HG02840 (cell line): Measurements from ENCODE around the gene REM1.
"Not testable (repeated sequence)": the region's sequence is repeated elsewhere in the genome, so short reads cannot be mapped to it uniquely, and the experiment has no call there.

Experiments
- ATAC-seq: cut with Tn5 transposase; IDR thresholded peaks from one replicate; pipeline ENCODE4 v1.9.1; 2021; ENCODE audit warnings: mild to moderate bottlenecking, moderate library complexity, moderate number of reproducible peaks; ENCODE audit not compliant: unreplicated experiment, low FRiP score

The REM1 gene

DNA sequence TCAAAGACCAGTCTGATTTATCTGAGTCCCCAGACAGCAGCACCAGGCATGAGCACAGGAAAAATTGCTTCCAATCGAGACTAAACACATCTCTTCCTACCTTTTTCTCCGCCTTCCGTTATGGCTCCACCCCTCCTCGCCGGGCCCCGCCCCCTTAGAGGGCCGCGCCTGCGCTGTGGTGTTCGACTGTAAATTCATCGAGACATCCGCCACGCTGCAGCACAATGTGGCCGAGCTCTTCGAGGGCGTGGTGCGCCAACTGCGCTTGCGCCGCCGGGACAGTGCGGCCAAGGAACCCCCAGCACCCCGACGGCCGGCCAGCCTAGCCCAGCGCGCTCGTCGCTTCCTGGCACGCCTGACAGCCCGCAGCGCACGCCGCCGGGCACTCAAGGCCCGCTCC, 8.9 kb downstream of the REM1 start:
- ATAC-seq, result no peak

DNA sequence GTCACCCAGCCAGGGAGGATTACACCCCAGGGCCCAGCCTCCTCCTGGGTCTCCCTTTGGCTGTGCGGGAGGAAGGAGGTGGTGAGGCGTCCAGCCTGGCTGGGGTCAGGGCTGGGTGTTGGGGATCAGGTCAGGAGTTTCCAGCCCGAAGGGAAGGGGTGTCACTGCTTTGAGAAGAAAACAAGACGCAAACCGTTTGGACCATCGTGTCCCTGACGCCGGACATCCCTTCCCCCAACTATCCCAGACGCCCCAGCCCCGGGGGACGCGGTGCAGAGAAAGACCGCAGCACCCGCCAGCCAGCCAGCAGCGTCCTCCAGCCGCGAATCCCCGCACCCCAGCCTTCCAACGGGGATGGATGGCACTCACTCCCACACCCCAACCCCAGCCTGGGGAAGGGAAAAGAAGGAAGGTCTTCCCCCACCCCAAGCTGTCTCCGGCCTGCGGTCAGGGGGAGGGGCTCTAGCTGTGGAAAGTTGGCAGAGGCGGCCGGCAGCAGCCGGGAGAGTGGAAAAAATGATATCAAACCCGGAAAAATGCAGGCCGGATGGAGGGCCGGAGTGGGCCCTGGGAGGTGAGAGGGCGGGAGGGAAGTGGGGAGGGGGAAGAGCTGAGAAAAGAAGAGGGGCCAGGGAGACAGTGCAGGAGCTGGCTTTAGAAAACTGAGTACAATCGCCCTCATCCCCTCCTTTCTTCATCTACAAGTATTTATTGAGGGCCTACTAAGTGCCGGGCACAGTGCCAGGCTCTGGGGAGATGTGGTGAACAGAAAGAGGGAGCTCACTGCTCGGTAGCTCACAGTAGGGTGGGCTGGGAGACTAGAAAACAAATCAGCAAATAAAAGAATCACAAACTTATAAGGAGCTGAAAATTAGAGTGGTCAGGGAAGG, 10.6 kb downstream of the REM1 start:
- no peak for ATAC-seq

DNA sequence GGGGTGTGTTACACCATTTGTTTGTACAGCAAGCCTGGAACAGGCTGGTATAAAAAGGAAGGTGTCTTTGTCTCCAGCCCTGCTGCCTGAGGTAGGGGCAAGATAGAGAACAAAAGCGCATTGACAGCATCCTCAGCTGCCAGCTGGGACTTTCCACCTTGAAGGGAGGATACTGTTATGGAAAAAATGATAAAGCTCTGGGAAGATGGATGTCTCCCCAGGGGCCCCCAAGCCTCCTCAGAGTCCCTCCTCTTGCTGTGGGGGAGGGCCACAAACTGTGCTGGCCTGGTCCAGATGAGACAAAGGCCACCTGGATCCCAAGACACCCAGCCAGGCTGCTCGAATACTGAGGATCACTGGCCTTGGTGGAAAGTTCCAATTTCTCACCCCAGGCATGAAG, 13.0 kb downstream of the REM1 start:
- no peak for ATAC-seq

DNA sequence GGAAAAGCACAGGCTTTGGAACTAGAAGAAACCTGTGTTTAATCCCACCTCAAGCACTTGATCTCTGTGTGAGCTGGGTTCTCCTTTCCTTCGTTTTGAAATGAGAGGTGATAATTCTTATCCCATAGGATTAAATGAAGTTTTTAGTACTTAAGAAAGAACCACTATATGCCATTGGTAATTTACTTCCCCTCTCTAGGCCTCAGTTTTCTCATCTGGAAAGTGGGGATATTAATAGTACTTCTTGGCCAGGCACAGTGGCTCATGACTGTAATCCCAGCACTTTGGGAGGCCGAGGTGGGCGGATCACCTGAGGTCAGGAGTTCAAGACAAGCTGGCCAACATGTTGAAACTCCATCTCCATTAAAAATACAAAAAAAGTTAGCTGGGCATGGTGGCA, 14.1 kb downstream of the REM1 start:
- no peak for ATAC-seq

DNA sequence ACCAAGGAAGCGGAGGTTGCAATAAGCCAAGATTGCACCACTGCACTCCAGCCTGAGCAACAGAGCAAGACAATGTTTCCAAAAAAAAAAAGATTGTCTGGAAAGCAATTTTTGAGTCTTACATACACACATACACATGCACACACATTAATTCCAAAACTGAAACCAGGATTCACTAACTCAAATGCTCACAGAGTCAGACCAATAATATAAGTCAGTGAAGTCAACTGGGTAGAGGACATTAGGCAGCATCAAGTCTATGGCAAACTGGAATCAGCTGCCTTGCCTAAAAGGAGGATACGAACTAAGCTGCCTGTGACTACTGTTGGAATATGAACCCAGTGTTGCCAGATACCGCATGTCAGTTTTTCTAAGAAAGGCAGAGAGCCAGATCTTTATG, 15.7 kb downstream of the REM1 start:
- no peak for ATAC-seq

DNA sequence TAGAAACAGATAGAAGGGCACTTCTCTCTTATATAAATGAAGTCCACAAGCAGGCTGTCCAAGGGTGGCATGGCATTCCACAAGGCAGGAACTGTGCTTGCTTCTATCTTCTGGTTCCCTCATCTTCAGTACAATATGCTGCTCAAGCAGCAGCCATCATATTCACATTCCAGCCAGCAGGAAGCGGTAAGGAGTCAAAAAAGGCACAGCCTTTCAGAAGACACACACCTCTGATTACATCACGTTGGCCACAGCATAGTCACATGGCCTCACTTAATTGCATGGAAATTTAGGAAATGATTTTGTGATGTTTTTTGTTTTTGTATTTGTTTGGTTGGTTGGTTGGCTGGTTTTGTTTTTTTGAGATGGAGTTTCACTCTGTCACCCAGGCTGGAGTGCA, 19.0 kb downstream of the REM1 start:
- no peak for ATAC-seq

DNA sequence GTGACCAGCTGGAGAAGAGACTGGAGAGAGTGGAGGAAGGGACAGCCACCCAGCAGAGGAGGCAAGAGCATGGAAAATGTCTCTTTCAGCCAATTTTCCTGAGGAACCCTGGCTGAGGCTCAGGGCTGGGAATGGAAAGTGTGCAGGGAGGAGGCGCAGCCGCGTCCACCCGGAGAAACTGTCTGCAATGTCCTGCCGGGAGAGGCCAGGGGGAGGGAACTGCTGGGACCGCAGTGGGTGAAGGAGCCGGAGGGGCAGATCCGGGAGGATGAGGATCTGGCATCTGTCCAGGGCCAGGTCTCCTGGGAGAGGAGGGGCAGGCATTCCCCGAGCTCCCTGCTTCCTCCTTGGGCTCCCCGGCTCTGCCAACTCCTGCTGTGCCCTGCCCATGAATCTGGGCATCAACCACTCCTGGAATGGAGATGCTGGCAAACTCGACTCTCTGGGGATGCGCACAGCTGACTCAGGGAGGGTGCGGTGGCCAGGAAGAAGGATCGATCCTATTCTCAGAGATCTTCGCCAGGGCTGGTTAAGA, 21.7 kb downstream of the REM1 start:
- no peak for ATAC-seq

DNA sequence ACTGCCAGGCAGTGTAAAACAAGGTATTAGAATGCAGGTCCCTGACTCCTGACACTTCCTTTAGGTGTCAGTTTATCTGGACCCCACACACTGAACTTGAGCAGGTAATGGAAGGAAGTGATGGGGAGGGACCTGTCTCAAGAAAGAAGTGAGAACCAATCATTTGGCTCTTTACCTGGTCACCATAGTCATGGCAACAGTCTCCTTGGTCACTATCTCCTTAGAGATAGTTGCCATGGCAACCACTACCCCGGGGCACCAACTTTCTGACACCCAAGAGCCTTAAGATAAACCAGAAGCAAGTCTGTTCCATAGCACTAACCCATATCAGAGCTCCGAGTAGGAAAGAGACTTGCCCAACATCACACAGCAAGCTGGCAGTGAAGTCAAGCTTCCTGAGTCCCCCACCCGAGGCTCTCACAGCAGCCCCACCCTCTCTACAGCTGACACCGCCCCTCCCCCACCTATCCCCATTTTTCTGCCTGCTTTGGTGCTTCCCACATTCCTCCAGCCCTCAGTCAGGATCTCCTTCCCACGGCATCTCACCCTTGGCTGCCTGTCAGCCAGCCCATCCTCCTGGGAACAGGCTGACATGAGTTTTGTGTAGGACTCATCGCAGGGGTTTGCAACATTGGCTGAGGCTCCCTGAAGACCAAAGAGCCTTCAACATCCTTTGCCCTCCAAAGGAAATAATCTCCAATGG, 22.9 kb downstream of the REM1 start:
- ATAC-seq, result no peak

DNA sequence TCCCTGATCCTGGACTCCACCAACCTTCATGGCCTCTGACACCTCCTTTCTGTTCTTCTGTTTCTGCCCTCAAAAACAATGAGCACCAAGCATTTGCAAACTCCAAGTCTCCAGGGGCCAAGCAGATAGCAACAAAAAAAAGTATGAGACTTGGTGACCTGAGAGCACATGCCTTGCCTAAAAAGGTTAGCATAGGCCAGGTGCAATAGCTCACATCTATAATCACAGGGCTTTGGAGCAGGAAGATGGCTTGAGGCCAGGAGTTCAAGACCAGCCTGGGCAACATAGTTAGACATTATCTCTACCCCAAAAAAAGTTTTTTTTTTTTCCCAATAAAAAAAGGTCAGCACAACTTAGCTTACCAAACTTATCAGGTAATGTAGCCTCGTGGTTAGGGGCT, 25.4 kb downstream of the REM1 start:
- no peak for ATAC-seq

DNA sequence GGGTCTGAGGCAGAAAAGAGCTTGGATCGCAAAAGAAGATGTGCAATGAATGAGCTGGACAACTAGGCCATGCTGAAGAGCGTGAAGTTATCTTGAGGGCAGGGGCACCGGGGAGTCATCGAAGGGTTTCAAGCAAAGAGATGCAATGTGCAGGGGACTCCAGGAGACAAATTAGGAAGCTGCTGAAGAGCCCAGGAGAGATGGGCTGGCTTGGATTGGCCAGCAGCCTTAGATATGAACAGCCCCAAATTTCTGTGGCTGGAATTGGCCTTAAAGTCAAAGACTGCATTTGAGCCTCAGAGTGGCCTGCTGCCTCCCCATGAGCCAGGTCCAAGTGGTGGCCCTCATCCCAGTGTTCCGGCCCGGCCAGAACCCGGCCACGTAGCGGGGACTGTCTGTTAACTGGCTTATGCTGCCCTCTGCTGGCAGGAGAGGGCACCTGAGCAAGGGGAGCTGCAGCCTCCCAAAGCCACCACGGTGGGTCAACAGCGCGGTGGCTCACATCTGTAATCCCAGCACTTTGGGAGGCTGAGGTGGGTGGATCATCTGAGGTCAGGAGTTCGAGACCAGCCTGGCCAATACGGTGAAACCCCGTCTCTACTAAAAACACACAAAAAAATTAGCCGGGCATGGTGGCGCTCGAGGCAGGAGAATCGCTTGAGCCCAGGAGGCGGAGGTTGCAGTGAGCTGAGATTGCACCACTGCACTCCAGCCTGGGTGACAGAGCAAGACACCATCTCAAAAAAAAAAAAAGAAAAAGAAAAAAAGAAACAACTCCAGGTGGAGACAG, 28.0 kb downstream of the REM1 start:
- peak; percentile 80 for ATAC-seq

DNA sequence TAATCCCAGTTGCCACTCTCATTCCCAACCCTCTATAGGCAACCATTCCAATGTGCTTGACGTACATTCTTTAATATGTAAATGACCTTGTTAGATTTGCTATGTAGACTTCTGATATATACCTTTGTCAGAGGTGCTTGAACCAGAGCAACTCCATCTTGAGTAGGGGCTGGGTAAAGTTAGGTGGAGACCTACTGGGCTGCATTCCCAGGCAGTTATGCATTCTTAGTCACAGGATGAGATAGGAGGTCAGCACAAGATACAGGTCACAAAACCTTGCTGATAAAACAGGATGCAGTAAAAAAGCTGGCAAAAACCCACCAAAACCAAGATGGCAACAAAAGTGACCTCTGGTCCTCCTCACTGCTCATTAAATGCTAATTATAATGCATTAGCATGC, 30.8 kb downstream of the REM1 start:
- no peak for ATAC-seq

DNA sequence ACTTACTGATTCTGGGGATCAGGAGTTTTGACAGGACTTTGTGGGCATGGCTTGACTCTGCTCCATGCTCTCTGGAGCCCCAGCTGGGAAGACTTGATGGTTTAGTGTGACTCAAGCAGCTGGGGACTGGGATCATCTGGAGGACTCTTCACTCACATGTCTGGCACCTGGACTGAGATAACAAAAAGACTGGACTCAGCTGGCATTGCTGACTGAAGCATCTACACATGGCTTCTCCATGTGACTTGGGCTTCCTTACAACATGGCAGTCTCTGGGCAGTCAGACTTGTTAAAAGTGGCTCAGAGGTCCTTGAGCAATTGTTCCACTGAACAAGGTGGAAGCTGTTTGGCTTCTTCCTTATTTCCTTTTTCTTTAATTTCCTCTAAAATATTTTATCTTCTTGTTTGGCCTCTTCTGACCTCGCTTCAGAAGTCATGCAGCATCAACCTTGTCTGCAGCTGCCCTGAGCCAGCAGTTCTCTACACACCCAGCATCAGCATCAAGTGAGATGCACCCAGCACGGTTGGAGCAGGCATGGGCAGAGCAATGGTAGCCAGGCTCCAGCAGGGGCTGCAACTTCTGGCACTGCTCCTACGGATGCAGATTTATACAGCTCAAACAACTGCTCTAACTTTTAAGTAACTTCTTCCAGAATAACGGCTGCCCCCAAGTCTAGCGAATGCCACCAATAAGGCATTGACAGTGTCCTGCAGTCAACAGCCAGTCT, 33.6 kb downstream of the REM1 start:
- ATAC-seq, result no peak

DNA sequence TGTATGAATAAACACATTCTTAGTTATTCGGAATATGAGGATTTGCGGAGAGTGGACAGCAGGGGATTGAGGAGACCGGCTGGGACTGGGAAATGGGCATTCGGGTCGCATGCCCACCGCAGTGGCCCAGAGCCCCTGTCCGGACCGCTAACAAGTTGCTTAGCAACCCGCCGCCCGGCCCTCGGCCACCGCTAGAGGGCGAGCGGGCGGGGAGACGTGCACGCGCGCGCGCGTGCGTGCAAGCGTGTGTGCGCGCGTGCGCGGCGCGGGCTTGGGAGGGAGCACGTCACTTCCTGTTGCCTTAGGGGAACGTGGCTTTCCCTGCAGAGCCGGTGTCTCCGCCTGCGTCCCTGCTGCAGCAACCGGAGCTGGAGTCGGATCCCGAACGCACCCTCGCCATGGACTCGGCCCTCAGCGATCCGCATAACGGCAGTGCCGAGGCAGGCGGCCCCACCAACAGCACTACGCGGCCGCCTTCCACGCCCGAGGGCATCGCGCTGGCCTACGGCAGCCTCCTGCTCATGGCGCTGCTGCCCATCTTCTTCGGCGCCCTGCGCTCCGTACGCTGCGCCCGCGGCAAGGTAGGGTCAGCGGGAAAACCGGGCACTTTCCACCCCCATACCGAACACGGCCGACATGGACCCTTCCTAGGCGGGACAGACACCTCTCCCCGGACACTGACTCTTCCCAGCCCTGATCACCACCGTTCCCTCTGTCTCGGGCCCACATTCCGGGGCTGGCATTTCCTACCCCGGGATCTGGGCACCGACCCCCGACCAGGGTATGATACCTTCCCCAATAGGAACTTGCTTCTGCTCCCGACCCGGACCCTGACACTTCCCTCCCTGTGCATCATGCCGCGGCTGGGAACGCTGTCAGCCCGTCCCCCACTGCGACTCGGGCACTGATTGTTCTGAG, 39.3 kb downstream of the REM1 start, which contains the start of gene HM13:
Gene HM13 (plus strand): TSS at position 289 of the 918 bp plus-strand sequence. CDS start 110 bp downstream, at position 399.
- ATAC-seq, result peak; percentile 88

DNA sequence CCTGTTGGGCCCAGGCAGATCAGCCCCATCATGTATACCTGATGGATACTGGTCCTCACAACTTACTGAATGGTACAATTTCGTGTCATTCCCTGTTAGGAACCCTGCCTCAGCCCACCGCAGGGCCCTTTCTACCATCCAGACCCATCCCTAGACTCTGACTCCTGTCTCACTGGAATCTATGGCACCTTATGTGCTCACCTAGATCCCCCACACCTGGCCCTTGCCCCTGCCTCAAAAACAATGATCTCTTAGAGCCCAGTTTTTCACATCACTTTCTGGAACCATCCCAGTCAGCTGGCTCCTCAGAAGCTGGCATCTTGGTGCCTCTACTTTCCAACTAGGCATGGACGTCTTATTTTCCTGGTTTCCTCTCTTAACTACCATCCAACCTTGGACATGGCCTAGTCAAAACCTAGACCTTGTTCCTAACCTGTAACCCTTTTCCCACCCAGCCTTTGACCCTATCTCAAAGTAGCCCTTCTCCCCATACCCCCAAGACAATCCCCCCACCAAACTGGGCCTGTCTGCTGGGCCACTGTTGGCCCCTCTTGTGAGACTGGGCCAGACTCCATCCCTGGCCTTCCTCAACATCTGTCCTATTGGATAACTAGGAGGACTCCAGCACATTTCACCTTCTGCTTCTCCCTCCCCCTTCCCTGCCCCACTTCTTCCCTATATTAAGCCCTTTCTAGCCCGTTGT, 40.1 kb downstream of the REM1 start:
- peak; percentile 5 for ATAC-seq

DNA sequence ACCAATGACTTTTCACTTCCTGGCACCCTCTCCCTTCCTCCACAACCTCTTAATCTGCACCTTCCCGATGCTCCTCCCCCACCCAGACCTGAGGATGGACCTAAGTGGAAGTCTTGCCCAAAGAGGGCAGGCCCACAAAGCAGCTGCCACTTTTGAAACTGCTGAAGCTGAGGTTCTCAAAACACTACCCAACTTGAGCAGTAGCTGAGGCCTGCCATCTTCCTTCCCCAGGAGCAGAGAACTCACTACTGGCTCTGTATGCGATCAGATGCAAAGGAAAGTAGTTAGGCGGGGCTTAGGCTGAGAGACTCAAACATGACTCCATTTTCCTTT, 40.7 kb downstream of the REM1 start:
- no peak for ATAC-seq

DNA sequence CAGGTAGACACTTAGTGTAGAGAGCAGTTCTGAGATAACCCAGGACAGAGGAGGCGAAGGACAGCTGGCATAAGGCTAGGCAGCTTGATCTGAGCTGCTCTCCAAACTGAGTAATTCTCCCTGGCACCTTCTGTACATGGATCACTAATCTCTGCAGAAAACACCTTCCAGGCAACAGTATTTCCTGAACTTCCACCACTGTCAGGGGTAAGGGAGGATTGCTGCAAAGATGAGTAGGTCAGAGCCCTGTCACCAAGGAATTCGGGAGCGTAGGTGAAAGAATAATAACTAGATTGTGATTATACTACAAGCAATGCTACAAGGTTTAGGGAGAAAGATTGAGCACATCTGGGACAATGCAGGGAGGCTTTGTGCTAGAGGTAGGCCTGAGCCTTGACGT, 41.1 kb downstream of the REM1 start:
- ATAC-seq, result no peak

DNA sequence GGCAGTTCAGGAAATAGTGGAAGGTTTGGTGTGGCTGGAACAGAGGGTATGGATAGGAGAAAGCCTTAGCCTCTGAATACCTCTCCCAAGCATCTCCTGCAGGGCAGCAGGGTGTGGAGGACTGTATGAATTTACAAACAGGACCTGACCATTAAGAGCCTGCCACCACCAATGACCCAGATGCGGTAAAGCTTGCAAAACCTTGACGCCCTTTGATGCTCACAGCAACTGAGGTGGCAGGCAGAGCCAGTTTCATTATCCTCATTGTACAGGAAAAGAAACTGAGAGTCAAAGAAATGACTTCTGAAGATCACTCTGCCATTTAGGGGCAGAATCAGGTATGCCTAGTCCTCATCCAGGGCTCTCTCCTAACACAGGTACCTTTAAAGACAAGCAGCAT, 41.6 kb downstream of the REM1 start:
- ATAC-seq, result no peak

DNA sequence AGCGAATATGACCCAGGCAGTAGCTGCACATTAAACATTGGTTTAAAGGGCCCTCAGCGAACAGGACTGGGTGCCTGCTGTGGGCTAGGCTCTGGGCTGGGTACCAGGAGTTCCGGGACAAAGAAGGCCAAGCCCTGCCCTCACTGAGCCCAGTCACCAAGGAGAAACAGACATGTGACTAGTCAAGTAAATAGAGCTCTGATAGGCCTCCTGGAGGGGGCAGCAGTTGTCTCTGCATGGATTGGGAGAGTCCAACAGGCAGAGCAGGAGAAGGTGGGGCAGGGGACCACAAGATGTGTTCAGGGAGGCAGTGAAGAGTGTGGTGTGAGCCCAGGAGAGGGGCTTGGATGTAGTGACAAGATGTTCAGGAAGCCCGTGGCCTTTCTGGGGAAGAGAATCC, 42.3 kb downstream of the REM1 start:
- no peak for ATAC-seq

DNA sequence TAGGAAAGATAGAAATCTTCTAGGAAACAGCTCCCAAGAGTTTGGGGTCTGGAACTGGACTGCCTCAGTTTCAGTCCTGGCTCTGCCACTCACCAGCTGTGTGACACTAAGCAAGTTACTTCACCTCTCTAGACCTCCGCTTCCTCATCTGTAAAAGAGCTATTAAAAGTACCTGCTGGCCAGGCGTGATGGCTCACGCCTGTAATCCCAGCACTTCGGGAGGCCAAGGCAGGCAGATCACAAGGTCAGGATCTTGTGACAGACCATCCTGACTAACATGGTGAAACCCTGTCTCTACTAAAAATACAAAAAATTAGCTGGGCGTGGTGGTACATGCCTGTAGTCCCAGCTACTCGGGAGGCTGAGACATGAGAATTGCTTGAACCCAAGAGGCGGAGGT, 46.2 kb downstream of the REM1 start:
- ATAC-seq, result not testable (repeated sequence)
